OCI-M2 (cell line): Measurements from ENCODE around the gene EFCC1.

Experiments used
- DNase-seq: peaks from one replicate; lab custom pipeline; 2025; ENCODE audit not compliant: unreplicated experiment; lab: John Stamatoyannopoulos, UW

Gene EFCC1

DNA sequence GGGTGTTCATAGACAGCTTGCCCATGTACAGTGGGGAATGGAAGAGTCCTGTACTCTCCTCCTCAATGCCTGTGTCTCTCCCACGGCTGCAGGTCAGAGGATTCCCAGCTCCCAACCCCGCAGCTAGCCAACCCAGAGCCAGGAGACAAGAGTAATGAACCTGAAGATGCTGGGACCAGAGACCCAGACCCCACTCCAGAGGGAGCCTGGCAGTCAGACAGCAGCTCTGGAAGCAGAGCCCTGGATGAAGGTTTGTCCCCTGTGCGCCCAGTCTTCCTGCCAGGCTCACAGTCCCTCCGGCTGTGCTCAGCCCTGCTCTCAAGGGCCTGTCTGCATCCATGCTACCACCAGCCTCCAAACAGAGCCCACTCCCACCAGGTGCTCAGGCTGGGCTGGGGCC is 29.5 kb downstream of the EFCC1 start:
- DNase-seq: no peak

DNA sequence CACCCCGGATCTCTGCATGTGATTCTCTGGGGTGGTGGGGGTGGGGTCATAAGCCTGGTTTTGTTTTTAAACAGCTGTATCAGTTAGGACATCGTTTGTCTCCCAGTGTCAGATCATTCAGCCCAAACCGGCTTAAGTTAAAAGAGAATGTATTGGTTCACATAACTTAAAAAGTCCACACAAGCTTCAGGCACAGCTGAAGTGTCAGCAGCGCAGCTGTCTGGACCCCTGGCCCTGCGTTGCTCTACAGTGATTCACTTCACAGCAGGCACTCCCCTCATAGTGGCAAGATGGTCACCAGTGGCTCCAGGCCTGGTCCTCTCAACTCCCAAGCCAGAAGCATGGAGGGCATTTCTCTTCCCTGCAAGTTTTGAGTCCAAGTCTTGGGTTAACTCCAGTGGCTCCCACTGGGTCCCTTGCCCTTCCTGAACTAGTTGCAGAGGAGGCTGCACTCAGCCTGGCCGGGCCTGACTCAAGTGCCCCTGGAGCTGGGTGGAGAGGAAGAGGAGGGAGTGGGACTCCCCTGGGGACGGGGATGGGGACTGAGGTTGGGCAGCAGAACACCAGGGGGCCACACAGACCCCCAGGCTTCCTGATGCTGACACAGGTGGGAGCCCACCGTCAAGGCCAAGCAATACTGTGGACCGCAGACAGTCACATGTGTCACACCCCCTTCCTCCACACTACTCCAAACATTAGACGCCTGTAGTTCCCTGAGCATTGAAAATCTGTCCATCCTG is 30.5 kb downstream of the EFCC1 start:
- no peak for DNase-seq

DNA sequence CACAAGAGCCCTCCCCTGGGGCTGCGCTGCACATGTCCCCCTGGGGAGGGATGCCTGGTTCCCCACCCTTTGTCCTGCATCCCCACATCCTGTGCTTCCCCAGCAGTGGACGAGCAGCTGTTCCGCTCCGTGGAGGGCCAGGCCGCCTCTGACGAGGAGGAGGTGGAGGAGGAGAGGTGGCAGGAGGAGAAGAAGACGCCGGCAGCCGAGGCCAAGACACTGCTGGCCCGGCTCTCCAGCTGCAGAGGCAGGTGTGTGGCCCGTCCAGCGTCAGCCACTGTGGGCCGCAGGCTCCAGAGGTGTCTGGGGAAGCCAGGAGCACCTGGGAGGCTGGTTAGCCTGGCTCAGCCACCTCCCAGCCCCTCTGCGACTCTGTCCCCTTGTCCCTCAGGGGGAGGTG is 31.6 kb downstream of the EFCC1 start:
- no peak for DNase-seq

DNA sequence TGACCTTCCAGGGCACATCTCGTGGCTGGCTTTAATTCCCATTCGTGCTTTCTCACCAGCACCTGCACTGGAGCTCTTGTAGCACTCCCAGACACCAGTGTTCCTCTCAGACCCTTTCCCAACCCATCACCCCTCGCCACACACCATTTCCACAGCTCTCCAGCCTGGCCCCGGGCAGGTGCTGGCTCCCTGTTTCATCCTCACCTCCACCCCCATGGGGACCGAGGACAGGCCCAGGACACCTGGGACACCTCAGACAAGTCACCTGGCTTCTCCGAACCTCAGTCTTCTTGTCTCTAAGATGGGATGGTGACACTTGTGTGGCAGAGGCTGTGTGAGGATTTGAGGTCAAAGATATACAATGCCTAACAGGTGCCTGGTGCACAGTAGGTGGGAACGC is 32.0 kb downstream of the EFCC1 start:
- DNase-seq: no peak

DNA sequence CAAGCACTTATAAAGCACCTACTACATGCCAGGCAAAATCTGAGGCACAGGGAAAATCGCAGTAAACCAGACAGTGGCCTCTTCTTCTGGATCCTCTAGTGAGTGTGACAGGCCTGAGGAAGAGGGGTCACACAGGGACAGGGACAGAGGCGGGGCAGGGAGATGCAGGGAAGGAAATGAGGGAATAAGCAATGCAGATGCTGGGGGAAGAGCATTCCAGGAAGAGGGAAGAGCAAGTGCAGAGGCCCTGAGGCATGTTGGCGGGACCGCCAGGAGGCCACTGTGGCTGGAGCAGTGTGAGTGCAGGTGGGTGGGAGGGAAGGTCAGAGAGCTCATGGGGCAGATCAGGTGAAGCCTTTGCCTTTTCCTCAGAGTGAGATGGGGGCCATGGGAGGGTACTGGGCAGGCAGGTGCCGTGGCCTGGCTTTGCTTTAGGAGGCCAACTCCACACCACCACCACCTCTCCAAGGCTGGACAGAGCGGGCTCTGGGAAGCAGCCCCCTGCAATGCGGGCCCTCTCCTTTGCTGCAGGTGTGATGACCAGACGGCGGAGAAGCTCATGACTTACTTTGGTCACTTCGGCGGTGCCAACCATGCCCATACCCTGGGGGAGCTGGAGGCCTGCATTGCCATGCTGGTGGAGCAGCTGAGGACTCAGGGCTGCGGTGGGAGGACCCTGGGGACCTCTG is 32.7 kb downstream of the EFCC1 start:
- no peak for DNase-seq

DNA sequence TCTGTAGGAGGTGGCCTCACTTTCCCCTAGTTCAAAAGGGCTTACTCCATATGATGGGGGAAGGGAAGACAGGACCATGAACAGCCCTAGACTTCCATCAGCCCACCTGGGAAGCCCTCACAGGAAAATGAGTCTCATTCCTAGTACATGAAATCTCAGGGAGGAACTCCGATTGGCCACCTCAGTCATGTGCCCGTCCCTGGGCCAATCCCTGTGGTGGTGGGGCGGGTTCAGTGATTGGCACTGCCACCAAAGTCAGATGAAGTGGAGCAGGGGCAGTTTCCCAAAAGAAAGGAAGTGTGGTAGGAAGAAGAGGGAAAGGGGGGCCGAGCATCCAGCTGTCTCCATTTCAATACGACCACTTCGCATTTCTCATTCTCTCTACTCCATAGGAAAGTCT is 33.5 kb downstream of the EFCC1 start:
- DNase-seq: no peak

DNA sequence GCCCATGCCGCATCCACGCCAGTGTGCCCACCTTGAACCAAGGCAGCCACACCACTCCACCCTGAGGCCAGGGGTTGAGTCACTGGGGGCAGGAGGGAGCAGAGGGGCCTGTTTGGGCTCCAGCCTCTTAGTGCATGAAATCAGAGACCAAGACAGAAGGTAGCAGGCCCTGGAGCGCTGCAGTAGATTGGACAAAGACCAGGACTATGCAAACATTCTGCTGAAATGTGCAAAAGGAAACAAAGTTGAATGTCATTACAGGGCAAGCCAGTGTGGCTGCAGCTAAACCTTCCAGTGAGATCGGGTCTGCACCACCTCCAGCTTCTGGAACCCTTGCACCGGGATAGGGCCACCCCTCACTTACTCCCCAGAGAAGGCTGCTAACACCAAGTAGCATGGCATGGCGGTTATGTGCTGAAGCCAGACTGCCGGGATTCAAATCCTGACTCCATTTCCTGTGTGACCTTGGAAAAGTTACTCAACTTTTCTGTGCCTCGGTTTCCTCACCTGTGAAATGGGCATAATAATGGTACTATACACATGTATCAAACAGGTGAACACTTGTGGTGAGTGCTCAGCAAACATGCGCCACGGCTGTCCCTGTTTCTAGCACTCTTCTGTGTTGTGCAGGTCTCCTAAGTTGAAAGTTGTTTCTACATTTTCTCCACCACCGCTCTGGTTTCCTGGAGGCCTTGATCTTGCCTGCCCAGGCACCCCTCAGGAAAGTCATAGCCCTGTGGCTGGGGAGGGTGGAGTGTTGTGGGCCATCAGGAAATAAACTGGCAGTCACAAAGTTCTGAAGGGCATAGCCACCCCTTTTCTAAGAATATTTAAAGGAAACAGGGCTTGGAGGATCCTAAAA is 34.5 kb downstream of the EFCC1 start:
- DNase-seq: no peak

DNA sequence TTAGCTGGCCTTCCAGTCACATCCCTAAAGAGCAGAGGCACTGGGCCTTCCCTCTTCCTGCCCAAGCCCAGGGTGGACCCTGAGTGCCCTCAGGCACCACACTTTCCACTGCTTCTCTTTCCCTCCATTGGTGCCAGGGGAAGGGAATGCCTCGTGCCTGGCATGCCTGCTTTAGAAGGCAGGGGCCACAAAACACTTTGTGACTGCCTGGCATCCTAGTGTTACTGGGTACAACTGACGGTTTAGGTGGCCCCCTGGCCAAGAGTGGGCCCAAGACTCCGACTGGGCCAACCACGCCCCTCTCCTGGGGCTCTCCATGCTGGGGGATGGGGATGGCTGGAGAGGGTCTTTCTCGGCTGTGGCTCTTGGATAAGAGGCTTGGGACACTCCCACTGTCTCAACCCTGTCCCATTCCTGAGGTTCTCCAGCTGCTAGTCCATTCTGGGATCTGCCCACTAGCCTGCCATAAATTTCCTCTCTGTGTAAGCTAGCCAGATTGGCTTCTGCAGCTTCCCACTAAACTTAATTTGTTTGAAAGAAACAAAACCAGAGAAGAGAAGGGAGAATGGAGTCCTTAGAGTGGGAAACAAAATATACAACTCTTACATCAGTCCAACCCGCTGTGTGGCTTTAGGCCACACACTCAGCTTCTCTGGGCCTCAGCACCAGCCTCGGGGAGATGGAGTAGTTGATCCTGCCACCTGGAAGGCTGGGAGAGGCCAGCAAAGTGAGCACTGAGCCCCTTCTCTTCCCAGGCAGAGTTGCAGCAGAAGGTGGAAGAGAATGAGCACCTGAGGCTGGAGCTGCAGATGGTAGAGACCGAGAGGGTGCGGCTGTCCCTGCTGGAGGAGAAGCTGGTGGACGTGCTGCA is 35.4 kb downstream of the EFCC1 start:
- DNase-seq: no peak

DNA sequence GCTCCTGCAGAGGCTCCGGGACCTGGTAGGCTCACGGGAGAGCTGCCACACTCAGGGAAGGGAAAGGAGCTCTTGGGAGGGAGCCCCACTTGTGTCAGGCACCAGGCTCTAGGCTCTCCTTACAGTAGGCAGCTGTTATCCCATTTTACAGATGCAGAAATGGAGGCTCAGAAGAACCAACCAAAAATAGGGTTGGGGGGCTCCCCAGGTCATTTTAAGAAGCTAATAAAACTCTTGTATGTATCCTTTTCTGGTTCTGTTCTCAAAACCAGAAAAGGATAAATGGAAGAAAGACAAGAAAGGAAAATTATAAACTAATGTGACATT is 36.0 kb downstream of the EFCC1 start:
- DNase-seq: no peak

DNA sequence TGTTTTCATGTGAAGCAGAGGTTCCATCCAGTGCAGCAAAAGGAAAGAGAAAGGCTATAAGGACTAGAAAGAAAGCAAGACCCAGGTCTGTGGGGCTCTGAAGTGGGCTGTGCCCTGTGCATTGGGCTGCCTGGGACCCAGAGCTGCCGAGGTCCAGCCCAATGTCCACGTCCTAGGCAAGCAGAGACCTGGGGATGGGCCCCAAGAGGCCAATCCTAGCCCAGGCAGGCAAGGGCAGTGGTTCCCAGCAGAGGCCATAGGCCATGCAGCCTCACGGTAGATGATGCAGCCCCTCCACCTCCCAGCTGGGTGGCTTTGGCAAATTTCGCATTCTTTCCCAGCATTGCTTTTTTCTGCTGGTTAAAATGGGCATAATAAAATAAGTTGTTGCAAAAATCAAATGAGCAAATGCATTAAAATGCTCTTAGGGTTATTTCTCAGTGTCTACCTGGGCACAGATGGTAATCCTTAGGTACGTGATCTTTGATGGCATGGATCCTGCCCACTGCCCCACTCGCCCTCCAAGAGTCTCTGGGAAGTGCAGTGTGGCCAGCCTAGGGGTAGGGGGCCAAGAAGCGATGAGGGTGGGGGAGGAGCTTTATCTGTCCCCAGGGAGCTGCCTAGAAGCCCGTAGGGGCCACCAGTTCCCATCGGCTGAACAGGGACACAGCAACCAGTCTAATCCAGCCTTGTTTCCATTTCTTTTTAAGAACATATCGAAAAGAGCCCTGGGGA is 37.2 kb downstream of the EFCC1 start:
- DNase-seq: no peak

DNA sequence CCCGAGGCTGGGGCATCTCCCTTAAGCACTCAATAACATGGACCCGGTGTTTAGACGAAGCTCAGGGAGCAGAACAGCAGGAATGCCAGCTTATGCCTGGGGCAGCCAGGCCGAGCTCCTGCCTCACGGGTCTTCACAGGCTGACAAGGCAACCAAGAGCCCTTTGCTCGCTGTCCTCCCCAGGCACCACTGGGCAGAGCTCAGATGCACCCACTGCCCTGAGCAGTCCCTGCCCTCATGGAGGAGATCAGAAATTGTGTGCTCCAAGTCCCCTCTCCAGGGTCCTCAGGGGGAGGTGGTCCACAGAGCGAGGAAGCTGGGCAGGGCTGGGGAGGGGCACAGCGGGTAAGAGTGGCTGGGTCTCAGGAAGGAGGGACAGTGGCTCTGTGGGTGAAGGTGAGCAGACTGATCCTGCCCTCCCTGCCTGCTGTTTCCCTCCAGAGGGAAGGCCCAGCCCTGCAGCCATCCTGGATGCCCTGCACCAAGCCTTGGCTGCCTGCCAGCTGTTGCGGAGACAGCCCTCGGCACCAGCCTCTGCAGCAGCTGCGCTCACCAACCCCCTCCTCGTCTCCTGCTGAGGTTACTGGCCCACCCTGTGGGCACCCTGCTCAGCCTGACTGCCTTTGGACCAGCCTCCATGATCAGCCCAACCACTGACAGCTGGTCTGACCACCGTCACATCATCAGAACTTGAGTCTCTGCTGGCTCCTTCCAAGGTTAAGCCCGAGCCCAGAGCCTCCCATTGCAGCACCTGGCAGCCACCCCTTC is 38.4 kb downstream of the EFCC1 start:
- DNase-seq: no peak

DNA sequence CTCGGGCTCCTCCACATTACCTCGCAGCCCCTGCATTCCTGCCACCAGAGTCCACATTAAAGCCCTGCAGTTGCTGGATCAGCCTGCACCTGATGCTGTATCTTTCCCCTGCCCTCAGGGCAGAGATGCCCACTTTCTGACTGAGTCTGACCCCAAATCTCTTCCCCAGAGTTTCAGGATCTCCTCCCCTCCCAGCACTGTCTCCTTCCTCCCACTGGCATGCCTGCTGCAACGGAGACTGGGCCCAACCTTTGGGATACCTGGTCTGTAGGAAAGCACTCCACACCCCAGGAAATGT is 38.9 kb downstream of the EFCC1 start:
- DNase-seq: no peak

DNA sequence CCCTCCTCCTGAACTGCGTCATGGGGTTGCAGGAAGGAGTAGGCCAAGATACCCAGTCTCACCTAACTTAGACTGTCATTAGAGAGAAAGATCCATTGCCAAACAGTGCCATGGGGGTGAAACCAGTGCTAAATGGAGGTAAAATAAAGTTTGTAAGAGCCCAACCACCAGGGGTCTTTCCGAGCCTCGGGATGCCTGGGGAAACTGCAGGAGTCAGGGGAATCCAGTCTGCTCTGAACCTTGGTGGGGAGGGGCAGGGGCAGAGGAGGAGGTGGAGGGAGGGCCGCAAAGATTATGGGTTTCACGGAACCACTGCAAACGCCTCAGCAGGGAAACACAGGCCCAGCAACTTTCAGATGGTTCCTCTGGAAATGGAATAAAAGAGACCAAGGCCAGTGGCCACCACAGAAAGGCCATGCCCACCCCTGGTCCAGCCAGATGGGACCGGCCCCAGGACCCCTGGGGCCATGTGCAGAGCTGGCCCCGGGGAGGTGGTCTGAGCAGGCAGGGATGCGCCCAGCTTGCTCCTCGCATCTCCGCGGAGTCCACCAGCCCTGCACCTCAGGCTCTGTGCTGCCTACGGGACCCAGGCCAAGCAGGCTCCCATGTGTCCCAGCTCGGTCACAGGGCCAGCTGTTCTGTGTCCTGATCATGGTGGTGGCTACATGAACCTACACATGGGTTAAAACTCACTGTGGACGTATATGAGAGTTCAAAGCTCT is 39.6 kb downstream of the EFCC1 start:
- no peak for DNase-seq

DNA sequence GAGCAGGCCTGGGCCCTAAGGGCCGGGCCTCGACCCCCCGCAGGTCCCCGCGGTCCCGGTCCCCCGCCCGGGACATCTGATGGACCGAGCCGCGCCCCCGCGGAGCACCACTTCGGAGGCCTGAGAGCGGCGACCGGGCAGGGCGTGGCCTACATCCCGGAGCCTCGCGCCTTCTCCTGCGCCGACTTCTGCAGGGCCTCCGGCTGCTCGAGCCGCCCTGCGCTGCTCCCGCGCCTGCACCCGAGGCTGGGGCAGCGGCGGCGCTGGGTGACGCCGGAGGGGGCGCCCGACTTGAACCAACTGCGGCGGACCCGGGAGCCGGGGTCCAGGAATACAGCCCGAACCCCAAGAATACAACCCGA is 44.6 kb downstream of the EFCC1 start:
- no peak for DNase-seq

DNA sequence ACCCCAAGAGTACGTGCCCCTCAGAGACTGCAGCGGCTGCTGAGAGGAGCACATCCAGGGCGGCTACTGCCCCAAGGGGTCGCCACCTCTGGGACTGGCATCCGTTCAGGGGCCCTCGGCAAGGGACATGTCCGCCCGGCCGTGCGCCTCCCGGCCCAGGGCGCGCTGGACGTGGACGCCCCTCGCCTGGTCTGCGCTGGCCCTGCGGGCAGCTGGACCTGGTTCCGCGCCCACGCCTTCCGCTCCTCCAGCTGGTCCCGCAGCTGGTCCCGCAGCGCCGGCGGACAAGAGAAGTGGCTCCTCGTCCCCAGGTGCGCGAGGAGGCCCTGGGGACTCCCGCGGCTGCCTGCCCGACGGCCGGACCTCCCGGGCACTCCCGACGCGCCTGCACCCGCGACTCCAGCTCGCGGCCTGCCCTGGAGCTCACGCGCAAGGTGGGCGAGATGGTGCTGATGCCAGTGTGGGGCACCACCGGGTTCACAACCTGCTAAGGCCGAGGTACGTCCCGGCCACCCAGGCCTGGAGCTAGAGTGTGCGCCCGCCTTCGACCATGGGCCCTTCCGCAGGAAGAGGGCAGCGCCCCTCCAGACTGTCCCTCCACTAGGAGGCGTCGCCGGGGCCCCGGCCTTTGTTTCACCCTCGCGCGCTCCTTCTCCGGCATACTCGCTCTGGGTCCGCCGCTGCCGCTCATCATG is 45.1 kb downstream of the EFCC1 start:
- no peak for DNase-seq

DNA sequence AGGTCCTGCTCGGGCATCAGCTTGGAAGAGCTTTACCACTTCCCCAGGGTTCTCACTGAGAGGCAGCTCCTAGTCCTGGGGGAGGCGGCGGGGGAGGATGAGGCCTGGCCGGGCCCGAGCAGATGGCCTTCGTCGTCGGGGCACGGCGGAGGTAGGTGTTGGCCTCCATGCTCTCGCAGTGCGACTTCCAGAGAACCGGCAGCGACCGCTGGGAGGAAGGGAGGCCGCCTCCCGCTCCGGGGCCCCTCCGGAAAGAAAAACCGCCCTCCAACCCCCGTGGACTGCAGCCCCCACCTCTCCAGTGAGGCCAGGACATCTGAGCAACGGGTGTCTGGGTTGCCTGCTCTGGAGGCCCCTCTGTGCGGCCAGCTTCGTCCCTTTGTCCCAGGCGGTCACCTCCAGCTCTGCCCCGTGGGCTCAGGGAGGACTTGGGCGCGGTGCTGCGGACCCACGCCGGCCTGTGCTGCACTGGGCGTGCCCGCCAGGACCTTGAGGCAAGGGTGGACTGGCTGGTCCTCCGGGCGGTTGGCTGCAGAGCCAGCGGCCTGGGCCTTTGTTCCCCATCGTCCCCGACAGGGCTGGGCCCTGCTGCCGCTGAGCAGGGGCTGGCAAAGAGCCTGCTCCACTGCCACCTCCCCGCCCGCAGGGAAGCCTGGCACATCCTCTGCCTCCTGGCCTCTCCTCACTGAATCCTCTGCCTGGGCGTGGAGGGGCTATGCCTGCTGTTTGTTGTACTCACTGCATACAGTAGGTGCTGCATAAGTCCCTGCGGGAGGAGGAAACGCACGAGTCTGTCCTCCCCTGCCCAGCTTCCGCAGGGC is 45.8 kb downstream of the EFCC1 start:
- DNase-seq: no peak

DNA sequence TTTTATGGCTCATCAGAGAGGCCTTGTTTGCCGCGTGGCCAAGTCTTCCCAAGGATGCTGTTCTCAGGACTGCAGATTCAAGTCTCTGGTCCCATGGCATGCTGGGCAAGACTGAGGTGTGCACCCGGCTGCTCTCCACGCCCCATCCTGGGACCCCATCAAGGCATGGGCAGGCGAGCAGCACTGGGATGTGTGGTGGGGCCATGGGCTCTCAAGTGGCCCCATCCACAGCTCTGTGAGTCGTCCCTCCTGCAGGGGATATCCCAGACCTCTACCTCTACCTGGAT is 46.4 kb downstream of the EFCC1 start:
- DNase-seq: no peak
